COLO829 (cell line): ENCODE data around the gene MGLL.
A peak's percentile ranks its signal among the peaks of the same experiment; 100 is the strongest.

Experiments
- DNase-seq: peaks from one replicate; pipeline ENCODE4 v3.0.0; 2012; ENCODE audit warnings: low spot score

MGLL gene

DNA sequence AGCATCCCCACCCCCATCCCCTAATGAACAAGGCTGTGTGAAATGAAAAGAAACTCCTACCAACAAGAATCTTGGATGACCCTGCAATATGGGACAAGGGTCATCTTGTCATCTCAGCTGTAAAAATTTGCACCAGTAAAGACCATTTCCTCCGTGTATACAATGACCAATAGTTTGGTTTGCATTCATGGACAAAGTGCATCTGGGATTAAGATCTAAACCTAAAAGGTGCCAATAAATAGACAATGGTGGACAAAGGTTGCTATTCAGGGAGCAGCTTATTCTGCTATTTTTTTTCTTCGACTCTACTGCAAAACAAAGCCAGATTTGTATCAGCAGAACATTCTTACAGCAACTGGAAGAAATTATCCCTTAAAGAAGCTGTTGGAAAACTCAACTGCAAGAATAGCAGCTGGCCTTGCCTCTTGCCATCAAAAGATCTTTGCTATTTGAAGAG lies 8.0 kb downstream of the MGLL start:
- DNase-seq: peak; percentile 92

DNA sequence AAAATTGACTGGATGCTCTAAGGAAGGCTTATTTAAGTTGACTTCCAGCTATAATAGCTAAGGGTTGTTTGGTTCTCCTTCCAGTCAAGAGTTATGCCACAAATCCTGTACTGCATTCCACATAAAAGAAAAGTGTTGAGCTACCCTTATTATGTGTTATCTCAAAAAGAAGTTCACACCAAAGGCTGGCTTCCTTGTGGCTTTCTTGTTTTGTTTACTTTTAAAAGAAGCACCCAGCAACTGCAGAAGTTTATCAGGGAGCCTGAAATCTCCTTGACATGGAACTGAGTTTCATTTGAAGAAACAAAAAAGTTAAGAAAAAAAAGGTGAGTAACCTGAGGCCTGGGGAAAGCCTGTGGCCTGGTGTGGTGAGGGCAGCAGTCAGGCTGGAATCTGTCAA lies 10.2 kb downstream of the MGLL start:
- DNase-seq: no peak

DNA sequence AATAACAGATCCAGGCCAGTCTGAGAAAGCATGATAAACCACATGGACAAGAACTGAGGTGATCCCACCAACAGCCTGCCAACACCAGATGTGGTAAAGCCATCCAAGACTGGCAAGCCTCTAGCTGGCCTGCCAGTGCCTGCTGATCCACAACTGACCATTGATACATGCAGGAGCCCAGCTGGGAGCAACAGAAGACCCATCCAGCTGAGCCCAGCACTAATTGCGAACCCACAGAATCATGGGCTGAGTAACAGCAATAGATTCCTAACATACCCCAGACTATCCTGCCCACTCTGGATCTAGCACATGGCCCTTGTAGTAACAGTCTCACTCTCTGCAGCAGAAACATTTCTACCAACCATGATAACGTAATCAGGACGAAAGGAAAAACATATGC lies 10.6 kb downstream of the MGLL start:
- DNase-seq: no peak

DNA sequence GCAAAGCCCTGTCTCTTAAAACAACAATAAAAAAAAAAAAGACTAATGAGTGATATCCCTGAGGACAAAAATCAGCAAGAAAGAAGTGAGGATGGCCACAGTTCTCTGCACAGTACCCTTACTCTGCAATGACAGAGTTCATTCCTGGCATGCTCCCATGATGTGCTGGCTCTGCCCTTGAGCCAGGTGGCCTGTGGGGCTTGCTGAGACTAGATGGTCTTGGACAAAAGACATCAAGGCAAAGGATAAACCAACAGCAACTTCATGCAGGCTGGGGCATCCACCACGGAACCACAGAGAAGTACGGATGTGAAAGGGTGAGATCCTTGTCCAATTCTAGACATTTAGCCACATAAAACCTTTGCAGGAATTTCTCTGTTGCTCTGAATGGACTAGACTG lies 12.7 kb downstream of the MGLL start:
- no peak for DNase-seq

DNA sequence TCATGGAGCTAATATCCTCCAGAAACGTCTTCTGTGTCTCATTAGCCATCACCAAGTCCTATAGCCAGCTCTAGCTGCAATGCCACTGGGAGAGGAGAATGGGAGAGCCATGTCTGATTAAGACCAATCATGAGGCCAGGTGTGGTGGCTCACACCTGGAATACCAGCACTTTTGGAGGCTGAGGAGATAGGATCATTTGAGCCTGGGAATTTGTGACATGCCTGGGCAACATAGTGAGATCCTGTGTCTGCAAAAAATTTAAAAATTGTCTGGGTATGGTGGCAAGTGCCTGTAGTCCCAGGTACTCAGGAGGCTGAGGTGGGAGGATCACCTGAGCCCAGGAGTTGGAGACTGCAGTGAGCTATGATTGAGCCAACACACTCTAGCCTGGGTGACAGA lies 13.1 kb downstream of the MGLL start:
- no peak for DNase-seq

DNA sequence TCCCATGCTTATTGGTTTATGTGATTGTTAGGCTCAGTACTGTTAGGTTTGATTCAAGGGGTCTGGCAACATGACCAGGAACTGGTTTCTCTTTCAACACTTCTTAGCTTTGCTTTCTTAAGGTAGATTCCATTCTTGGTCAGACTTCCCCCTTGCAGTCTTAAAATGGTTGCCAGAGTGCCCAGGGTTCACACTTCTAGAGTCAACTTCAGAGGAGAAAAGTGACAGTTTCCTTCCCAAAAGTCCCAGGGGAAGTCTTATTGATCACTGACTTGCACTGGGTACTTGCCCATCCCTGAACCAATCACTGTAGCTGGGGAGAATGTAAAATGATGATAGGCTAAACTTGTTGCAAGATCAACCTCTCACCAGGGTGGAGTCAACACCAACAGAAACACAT lies 14.1 kb downstream of the MGLL start:
- no peak for DNase-seq

DNA sequence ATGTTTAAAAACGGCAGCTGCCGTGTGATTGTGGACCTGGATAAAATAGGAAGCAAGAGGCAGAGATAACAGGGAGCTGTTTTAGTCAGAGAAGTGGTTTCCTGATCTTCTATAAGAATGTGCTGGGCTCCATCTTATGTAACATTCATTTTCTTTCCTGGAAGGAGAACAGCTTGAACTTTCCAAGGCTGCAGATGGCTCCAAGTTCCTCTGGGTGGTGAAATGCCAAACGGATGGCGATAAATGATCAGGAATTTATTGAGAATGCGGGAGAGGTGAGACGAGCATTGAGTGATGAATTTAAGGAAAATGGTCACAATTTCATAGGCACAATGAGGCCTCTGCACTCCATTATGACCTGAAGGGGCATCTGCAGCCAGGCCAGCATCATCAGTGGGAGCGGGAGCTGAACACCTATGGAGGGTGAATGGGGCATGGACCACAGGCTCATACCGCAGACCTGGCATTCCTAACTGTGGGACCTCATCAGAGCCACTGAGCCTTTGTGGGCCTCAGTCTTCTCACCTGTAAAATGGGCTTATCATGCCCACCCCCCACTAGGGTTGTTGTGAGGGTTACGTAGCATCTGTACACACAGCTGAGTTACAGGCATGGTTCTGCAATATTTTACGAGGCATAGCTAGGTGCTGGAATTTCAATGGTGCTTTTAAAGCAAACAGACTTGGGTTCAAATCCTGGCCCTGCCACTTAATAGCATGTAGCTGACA lies 17.1 kb downstream of the MGLL start:
- DNase-seq: no peak

DNA sequence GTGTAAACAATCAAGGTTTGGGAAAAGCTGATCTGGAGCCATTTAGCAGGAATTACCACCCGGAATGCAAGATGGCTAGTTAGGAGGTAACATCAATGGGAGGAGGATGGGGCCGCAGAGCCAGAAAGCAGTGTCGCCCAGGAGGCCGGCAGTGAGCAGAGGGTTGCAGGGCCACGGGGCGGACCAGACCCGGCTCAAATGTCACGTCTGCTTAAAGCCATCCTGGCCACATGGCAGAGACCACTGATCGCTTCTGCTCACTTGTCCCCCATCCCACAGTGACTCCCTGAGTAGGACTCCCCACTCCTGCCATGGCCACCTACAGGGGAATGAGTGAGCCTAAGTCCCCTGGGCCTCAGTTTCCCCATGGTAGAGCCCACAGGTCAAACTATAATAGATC lies 18.2 kb downstream of the MGLL start:
- DNase-seq: no peak

DNA sequence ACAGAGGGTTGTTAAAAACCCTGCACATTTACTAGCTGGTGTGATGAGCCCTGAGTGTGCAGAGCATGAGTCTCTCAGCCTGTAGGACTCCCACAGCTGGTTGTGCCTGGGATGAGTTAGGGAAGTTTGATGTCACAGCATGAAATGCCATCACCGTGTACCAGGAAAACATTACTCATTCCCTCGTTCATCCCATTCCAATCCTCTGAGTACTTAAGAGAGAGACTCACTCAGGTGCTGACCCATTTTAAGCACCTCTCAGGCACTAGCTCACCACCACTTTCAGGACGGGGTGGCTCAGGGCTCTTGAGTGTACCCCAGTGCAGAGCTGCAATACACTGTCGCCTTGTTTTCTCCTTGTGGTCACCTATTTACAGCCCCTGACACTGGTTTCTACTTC lies 18.7 kb downstream of the MGLL start:
- no peak for DNase-seq

DNA sequence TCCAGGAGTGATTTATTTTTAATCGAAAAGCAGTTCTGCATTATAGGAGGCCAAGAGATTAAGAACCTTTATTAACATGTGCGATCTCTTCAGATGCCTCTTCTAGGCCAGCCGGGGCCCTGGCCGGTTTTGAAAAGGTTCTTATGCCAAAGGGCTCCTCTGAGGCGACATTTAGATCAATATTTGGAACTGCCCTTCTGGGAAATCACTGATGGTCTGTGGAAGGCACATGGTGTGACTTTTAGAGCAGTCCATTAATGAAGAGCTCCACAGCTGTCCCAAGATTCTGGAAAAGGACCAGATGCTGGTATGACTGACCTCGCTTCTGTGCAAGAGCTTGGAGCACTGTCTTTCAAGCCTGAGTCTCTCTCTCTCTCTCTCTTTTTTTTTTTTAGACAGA lies 19.7 kb downstream of the MGLL start:
- DNase-seq: no peak

DNA sequence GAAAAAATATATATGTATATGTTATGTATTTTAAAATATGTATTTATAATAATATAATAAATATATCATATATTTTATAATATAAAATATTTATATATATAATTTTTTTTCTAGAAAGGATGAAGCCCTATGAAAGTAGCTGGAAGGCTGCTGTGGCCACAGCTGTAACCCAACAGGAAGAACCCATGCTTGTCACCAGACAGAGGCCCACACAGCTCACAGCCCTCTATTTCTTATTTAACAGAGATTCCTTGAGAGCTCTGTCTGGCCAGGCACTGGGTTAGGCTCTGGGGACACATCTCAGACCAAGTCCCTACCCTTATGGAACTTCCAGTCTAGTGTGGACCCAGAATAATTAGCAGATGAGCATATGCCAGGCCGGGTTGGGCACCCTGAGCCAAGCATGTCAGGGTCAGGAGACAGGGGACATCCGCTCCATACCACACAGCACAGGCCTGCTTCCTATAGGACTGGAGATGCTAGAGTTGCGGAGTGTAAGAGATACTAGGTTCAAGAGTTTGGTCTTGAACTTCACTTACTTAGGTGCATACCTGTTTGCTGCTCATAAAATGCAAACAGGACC lies 20.5 kb downstream of the MGLL start:
- no peak for DNase-seq

DNA sequence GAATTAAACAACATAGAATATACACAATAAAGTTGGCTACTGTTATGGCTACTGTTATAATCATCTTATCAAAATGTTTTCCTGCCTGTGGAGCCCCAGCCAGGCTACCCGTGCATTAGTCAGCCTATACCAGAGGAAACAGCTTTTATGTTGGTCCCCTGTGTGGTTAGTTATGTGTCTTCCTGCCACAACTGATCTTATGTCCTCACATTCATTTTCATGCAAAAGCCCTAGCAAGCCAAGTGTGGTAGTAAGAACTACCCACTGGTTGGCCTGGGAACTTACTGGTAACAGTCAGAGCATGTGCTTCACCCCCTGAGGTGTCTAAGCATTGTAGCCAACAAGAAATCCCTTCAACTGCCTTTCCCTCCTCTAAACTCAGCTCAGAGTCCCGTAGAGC lies 21.8 kb downstream of the MGLL start:
- no peak for DNase-seq

DNA sequence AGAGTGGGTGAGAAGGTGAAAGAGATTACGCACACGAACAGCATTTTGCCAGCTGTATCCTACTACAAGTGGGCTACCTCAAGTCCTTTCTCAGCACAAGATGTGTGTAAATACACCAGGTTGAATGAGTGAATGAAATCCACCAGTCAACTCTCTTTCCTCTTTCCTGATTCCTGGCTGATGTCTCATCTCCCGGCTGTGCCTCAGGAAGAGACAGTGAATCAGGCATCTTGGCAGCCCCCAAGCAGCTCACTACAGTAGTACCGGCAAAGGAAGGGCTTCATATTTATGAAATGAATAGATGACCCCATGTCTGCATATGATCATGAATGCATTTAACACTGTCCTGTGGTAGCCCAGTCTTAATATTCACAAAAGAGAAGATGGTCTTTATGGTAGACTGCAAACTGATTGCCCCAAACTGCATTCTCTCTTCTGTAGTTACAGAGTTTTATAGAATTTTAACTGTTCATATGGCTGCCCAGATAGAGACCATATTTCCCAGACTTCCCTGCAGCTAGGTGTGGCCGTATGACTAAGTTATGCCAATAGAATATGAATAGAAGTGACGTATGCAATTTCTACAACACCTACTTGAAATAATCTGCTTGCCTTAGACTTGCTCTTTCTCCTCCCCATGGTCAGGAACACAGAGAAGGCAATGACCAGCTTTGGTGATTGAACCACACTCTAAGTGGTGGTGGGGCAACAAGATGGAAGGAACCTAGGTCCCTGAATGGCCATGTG lies 22.7 kb downstream of the MGLL start:
- DNase-seq: no peak

DNA sequence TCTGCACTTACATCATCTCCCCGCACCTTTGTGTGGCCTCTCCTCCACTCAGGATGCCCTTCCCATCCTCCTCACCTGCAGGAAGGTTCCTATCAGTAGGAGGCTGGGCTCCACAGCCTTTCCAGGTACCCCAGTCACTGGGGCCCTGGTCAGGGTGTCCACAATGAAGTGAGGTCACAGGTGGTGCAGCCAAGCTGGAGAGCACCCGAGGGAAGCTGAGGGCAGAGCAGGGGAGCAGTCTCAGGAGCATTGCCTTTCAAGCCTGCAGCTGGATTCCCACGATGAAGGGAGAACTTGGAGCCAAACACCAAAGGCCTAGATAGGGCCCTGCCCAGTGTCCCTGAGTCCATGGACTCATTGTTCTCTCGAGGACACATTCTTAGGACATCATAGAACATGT lies 23.6 kb downstream of the MGLL start:
- no peak for DNase-seq

DNA sequence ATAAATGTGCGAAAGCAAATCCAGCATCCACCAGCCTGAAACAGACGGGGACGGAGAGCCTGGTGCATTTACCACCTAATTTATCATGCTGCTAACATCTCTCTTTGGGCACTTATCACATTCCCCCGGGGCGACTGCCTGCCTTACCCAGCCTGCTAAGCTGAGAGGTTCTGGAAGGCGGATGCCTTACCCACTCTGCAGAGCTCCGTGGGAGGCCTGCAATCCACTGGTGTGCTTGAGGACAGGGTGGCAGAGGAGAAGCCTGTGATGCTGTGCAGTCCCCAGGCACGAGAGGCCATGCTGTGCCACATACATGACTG lies 25.5 kb downstream of the MGLL start:
- DNase-seq: no peak

DNA sequence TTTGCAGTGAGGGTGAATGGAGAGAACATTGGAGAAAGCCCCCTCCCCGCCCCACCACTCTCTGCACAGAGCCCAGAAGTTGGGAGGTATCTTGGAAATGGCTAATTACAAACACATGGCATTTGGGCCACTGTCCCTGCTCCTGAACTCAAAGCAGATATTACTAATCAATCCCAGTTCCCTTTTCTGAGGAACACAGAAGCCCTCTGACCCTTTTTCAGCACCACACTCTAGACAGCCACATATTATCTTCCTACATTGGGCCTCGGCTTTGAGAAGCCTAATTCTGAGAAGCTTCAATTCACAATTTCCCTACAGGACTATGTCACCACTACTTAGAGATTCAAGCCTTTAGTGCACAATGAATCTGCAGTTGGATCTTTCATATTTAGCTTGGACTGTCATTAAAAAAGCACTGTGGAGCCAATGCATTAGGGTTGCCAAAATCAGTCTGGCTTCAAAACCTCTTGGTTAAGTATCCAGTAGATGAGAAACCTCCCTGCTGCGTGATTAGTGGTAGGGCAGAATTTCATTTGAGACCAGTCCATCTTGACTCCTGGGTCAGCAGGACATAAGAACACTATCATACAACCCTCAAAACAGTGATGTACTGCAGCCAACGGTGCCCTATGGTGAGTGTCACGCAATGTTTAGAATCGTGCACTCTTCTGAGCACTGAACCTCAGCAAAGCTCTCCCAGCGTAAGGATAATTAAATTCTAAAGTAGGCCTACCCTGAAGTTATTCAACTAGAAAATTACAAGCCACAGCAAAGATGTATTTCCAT lies 26.1 kb downstream of the MGLL start:
- DNase-seq: no peak

DNA sequence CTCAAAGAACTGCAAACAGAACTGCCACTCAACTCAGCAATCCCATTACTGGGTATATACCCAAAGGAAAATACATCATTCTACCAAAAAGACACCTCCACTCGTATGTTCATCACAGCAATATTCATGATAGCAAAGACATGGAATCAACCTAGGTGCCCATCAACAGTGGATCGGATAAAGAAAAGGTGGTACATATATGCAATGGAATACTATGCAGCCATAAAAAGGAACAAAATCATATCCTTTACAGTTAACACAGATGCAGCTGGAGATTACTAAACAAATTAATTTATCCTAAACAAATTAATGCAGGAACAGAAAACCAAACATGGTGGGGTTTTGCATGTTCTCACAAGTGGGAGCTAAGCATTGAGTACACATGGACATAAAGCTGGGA lies 27.3 kb downstream of the MGLL start:
- DNase-seq: no peak

DNA sequence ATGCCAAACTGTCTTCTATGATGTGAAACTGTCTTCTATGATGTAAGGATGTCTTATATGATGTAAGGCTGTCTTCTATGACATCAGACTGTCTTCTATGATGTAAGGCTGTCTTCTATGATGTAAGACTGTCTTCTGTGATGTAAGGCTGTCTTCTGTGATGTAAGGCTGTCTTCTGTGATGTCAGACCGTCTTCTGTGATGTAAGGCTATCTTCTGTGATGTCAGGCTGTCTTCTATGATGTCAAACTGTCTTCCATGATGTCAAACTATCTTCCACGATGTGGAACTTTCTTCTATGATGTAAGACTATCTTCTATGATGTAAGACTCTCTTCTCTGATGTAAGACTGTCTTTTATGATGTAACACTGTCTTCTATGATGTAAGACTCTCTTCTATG lies 27.9 kb downstream of the MGLL start:
- DNase-seq: no peak

DNA sequence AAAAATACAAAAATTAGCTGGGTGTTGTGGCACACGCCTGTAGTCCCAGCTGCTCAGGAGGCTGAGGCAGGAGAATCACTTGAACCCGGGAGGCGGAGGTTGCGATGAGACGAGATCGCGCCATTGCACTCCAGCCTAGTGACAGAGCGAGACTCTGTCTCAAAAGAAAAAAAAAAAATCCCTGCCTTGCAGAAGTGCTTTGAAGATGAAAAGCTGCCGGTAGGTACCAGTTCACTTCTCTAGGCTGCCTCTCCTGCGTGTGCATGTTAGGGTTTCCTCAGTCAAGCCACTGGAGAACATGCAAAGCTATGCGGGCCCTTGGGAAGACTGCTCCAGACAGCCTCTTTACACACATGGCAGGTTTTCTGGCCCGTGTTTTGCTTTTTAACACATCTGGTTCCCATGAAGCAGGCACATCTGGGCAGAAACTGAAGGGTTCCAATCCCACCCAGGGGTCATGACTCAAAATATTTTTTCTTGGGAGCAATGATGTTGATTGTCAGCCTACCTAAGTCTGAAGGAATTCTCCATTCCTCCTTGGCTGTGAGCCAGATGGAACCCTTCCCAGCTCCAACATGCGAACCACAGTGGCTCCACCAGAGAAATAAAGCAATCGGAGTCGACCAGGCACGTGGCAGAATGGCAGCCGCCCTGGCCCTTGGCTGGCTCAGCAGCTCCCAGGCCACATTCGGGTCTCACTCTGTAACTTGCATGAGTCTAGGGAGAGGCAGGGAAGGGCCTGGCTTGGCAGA lies 29.6 kb downstream of the MGLL start:
- DNase-seq: no peak

DNA sequence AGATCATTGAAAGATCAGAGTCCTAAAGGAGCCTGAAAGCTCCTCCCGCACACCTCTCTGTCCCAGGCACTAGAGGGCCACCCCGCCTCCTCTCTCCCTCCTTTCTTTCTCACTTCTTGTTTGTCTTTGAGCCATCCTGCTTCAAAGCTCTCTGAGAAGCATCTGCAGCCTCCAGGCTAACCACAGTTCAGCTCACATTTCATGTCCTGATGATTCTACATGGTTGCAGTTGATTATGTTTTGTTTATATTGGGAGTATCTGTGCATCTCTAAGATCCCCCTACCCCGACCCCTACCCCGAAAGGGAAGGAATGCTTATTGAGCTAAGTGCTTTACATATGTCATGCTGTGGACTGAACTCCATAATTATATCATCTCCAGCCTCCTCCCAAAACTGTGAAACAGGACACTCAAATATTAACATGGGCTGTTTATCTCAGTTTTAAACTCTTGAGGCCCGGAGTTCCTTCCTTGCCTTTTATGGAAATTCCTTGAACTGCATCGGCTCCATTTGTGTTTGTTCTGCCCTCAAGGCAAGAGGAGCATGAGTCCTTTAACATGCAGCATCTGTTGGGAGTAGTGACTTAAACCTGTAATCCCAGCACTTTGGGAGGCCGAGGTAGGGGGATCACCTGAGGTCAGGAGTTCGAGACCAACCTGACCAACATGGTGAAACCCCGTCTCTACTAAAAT lies 30.9 kb downstream of the MGLL start:
- peak; percentile 46 for DNase-seq

DNA sequence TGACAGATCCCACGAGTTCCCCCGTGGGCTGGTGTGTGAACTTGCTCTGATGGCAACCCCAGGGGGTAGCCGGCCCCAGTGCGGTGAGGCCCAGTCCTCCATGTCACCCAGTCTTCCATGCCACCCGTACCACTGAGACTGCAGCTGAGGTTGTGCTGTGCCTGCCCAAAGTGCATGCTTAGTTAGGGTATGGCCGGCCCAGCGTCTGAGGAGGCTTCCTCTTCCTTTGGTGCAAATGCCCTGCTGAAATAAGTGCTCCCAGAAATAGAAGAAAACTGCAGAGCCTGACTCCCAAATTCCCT lies 31.5 kb downstream of the MGLL start:
- DNase-seq: no peak
